HCT116 (cell line): Measurements from ENCODE around the gene SNAP91. TPM values are rescaled to one million over a fixed set of nuclear protein-coding genes. Genes with fewer than 3 reads are reported as not detected.

ENCODE experiments used
- ATAC-seq: fragments of 200-7000 bp; cut with Tn5 transposase; 2 replicates; pipeline ENCODE4 v1.9.1; 2020; ENCODE audit warnings: mild to moderate bottlenecking, moderate library complexity
- BruUV-seq: library from RNA; stranded (reverse); fragments of 400-500 nt; replicated peaks from 2 replicates; lab custom pipeline; 2021; lab: Mats Ljungman, UMichigan
- CTCF ChIA-PET: fragments of 300-600 bp; sonication (Branson Sonifier 250); formaldehyde crosslinking; loops from one replicate; lab custom pipeline; 2021; ENCODE audit warnings: antibody characterized with exemption; lab: Charles Lee
- POLR2A ChIA-PET: fragments of 300-600, 350-600 bp; sonication (Branson Sonifier 250); formaldehyde crosslinking; loops from one replicate; lab custom pipeline; 2021; ENCODE audit warnings: antibody characterized with exemption; lab: Charles Lee
- RAD21 ChIA-PET, 2 experiments: fragments of 300-600 bp; sonication (Branson Sonifier 250); formaldehyde crosslinking; loops; one replicate each; lab custom pipeline; 2023; ENCODE audit warnings: low total read pairs in 2 of 2; ENCODE audit not compliant: uncharacterized antibody in 2 of 2, unreplicated experiment in 2 of 2, low non-redundant PET in 1 of 2; lab: Charles Lee
- DNase-seq: peaks from one replicate; pipeline ENCODE4 v3.0.0-alpha.2; 2010; ENCODE audit warnings: low read depth, low spot score
- H2AFZ ChIP-seq: fragments of 200-600 bp; shearing (Covaris generic), sonication (generic); 2 replicates; pipeline ENCODE4 v1.6.1; 2017; ENCODE audit warnings: low read depth, mixed run types, mixed read lengths, antibody characterized with exemption, low read length; ENCODE audit not compliant: poor library complexity, severe bottlenecking
- H3K27ac ChIP-seq: 2 replicates; pipeline ENCODE4 v1.5.1; 2012; ENCODE audit warnings: low read depth, low read length
- H3K27me3 ChIP-seq: fragments of 200-600 bp; sonication (generic); 2 replicates; pipeline ENCODE4 v1.6.1; 2016; ENCODE audit warnings: mixed run types, low read length, mixed read lengths; ENCODE audit not compliant: insufficient read depth
- H3K36me3 ChIP-seq, 2 experiments: fragments of 200-500 bp in 1 of 2; fragments of 200-600 bp in 1 of 2; sonication (Bioruptor generic) in 1 of 2; sonication (generic) in 1 of 2; 2 replicates each; pipeline versions ENCODE4 v1.5.1 to v1.6.1; 2014 to 2016; ENCODE audit warnings: low read length in 2 of 2, inconsistent platforms in 1 of 2, mixed read lengths in 1 of 2, mixed run types in 1 of 2; ENCODE audit not compliant: insufficient read depth in 2 of 2, control insufficient read depth in 1 of 2
- H3K4me1 ChIP-seq, 2 experiments: fragments of 200-600 bp in 1 of 2; sonication (generic) in 1 of 2; 2 replicates each; pipeline versions ENCODE4 v1.5.1 to v1.6.1; 2012 to 2017; ENCODE audit warnings: low read length in 2 of 2, inconsistent platforms in 1 of 2, mild to moderate bottlenecking in 1 of 2, mixed read lengths in 1 of 2, mixed run types in 1 of 2, moderate library complexity in 1 of 2; ENCODE audit not compliant: insufficient read depth in 2 of 2, control insufficient read depth in 1 of 2
- H3K4me2 ChIP-seq: fragments of 200-600 bp; sonication (generic); 2 replicates; pipeline ENCODE4 v1.6.1; 2017; ENCODE audit warnings: mixed run types, low read length, mixed read lengths
- H3K4me3 ChIP-seq, 2 experiments: fragments of 200-600 bp in 1 of 2; sonication (generic) in 1 of 2; replicated peaks in 1 of 2; 2 replicates each; pipeline ENCODE4 v1.5.1; 2011 to 2016; ENCODE audit warnings: low read length in 2 of 2, control low read depth in 1 of 2, low read depth in 1 of 2, mild to moderate bottlenecking in 1 of 2, mixed read lengths in 1 of 2, mixed run types in 1 of 2
- H3K79me2 ChIP-seq: fragments of 200-600 bp; sonication (generic); 2 replicates; pipeline ENCODE4 v1.6.1; 2017; ENCODE audit warnings: mild to moderate bottlenecking, mixed run types, low read length, moderate library complexity, mixed read lengths; ENCODE audit not compliant: insufficient read depth
- H3K9ac ChIP-seq: fragments of 200-600 bp; sonication (generic); 2 replicates; pipeline ENCODE4 v1.6.1; 2016; ENCODE audit warnings: low read length, mixed read lengths
- H3K9me2 ChIP-seq: fragments of 200-600 bp; sonication (generic), shearing (Covaris generic); 2 replicates; pipeline ENCODE4 v1.6.1; 2017; ENCODE audit warnings: mixed run types, mild to moderate bottlenecking, moderate library complexity; ENCODE audit not compliant: insufficient read depth
- H3K9me3 ChIP-seq, 2 experiments: fragments of 200-500 bp in 1 of 2; fragments of 200-600 bp in 1 of 2; sonication (Bioruptor generic) in 1 of 2; sonication (generic) in 1 of 2; 2 replicates each; pipeline ENCODE4 v1.6.1; 2014 to 2017; ENCODE audit warnings: low read length in 2 of 2, mixed read lengths in 2 of 2, inconsistent platforms in 1 of 2, low read depth in 1 of 2, mild to moderate bottlenecking in 1 of 2, mixed run types in 1 of 2, moderate library complexity in 1 of 2; ENCODE audit not compliant: control insufficient read depth in 1 of 2, insufficient read depth in 1 of 2
- H4K20me1 ChIP-seq: fragments of 200-600 bp; sonication (generic), shearing (Covaris generic); 2 replicates; pipeline ENCODE4 v1.6.1; 2017; ENCODE audit warnings: mixed run types, mild to moderate bottlenecking, moderate library complexity; ENCODE audit not compliant: insufficient read depth
- CBX3 ChIP-seq: IDR thresholded peaks from 2 replicates; pipeline ENCODE4 v1.6.1; 2012; ENCODE audit warnings: low read depth
- CEBPB ChIP-seq: IDR thresholded peaks from 2 replicates; pipeline ENCODE4 v1.6.1; 2012; ENCODE audit warnings: low read depth
- ELF1 ChIP-seq: IDR thresholded peaks from 2 replicates; pipeline ENCODE4 v1.6.1; 2012; ENCODE audit warnings: low read depth, borderline replicate concordance
- EZH2 ChIP-seq: fragments of 200-600 bp; sonication (generic); IDR thresholded peaks from 2 replicates; pipeline ENCODE4 v1.6.1; 2017; ENCODE audit warnings: antibody characterized with exemption, mixed run types
- JUND ChIP-seq: IDR thresholded peaks from 2 replicates; pipeline ENCODE4 v1.6.1; 2012
- POLR2A ChIP-seq: IDR thresholded peaks from 2 replicates; pipeline ENCODE4 v1.7.0; 2011; ENCODE audit warnings: borderline replicate concordance; ENCODE audit not compliant: insufficient read depth, insufficient read length; ENCODE audit errors: extremely low read depth
- POLR2AphosphoS5 ChIP-seq: IDR thresholded peaks from 2 replicates; pipeline ENCODE4 v1.6.1; 2011; ENCODE audit warnings: mild to moderate bottlenecking, low read depth, low read length, moderate library complexity
- RAD21 ChIP-seq: IDR thresholded peaks from 2 replicates; pipeline ENCODE4 v1.6.1; 2012; ENCODE audit warnings: low read depth, mild to moderate bottlenecking
- SIN3A ChIP-seq: IDR thresholded peaks from 2 replicates; pipeline ENCODE4 v1.6.1; 2012; ENCODE audit warnings: low read depth
- SP1 ChIP-seq: IDR thresholded peaks from 2 replicates; pipeline ENCODE4 v1.6.1; 2012; ENCODE audit warnings: low read depth
- TCF7L2 ChIP-seq: IDR thresholded peaks from 2 replicates; pipeline ENCODE4 v1.7.0; 2011; ENCODE audit warnings: borderline replicate concordance, inconsistent platforms; ENCODE audit not compliant: insufficient read depth, insufficient read length; ENCODE audit errors: extremely low read depth
- YY1 ChIP-seq: IDR thresholded peaks from 2 replicates; pipeline ENCODE4 v1.6.1; 2011; ENCODE audit warnings: low read length, low read depth, moderate library complexity, mild to moderate bottlenecking; ENCODE audit not compliant: insufficient replicate concordance; ENCODE audit errors: extremely low read depth
- ZFX ChIP-seq: fragments of 450-650 bp; IDR thresholded peaks from 2 replicates; pipeline ENCODE4 v1.6.1; 2017
- ZNF274 ChIP-seq: fragments of 200-500 bp; sonication (Bioruptor generic); IDR thresholded peaks from 2 replicates; pipeline ENCODE4 v1.6.1; 2014; ENCODE audit warnings: mild to moderate bottlenecking, low read depth, low read length, inconsistent platforms
- intact Hi-C: fragments of 100-400 bp; cut with micrococcal nuclease; formaldehyde crosslinking; loops from 2 replicates; pipeline ENCODE4 v1.10.0; 2022
- total RNA-seq: library from RNA; stranded (reverse); gene quantifications from one replicate; pipeline ENCODE4 v1.2.1, GENCODE V29; 2021; ENCODE audit not compliant: unreplicated experiment
- TF ChIP-seq, protein P1 (sequence below), 3 experiments: fragments of 200-600 bp in 1 of 3; sonication (generic) in 1 of 3; IDR thresholded peaks in 2 of 3; conservative IDR thresholded peaks in 1 of 3; 2 replicates each; pipeline ENCODE4 v1.5.1; 2012 to 2017; ENCODE audit warnings: low read depth in 2 of 3, low read length in 2 of 3, antibody characterized with exemption in 1 of 3, borderline replicate concordance in 1 of 3, control low read depth in 1 of 3, mild to moderate bottlenecking in 1 of 3, mixed read lengths in 1 of 3, mixed run types in 1 of 3, moderate library complexity in 1 of 3; ENCODE audit not compliant: insufficient read depth in 1 of 3
- TF ChIP-seq, protein P2 (sequence below): IDR thresholded peaks from 2 replicates; pipeline ENCODE4 v1.6.1; 2012

The SNAP91 gene
- total RNA-seq, 1 experiment from 2014 or later, result not detected

DNA sequence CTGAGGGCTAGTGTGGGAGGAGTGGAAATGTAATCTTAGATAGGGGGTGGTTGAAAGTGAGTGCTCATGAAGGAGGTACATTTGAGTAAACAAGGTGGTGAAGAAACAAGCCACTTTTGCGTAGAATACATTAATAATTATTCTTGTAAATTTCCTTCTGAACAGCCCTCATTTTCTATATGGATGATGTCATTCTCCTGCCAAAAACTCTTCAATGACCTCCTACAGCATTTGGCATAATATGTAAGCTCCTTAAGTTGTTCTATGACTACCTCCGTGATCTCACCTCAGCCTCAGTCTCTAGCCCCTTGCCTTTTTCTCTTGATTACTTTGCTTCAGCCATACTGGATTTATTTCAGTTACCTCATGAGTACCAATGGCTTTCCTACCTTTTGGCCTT lies 14.0 kb upstream of the SNAP91 start:
- intact Hi-C loops, result no loop called here
- CTCF ChIA-PET, result no interaction called here
- Histone ChIP-seq H3K79me2 (no peaks in the 10 kb centered on the region), H3K9me2 (no peaks in the 10 kb centered on the region), H3K4me2 (no peak overlapping the region), H3K9me3 (no peaks in the 10 kb centered on the region), H3K27ac (no peak overlapping the region), H3K4me3 (no peak overlapping the region), H3K9ac (no peak overlapping the region), H4K20me1 (no peaks in the 10 kb centered on the region), H3K4me1 (no peaks in the 10 kb centered on the region), H3K27me3 (no peaks in the 10 kb centered on the region), H2AFZ (no peak overlapping the region), H3K36me3 (no peaks in the 10 kb centered on the region)
- DNase-seq (no peak), ATAC-seq (no peak)
- POLR2A ChIA-PET, result no interaction called here
- RAD21 ChIA-PET, result no interaction called here
- TF ChIP-seq JUND (no peak), TCF7L2 (no peak), ELF1 (no peak), POLR2A (no peak), ZFX (no peak), SIN3A (no peak), RAD21 (no peak), YY1 (no peak), CBX3 (no peak), EZH2 (no peak), ZNF274 (no peak), SP1 (no peak), CEBPB (no peak), POLR2AphosphoS5 (no peak)
- TF ChIP-seq, protein P1, sequence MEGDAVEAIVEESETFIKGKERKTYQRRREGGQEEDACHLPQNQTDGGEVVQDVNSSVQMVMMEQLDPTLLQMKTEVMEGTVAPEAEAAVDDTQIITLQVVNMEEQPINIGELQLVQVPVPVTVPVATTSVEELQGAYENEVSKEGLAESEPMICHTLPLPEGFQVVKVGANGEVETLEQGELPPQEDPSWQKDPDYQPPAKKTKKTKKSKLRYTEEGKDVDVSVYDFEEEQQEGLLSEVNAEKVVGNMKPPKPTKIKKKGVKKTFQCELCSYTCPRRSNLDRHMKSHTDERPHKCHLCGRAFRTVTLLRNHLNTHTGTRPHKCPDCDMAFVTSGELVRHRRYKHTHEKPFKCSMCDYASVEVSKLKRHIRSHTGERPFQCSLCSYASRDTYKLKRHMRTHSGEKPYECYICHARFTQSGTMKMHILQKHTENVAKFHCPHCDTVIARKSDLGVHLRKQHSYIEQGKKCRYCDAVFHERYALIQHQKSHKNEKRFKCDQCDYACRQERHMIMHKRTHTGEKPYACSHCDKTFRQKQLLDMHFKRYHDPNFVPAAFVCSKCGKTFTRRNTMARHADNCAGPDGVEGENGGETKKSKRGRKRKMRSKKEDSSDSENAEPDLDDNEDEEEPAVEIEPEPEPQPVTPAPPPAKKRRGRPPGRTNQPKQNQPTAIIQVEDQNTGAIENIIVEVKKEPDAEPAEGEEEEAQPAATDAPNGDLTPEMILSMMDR (IDR thresholded peaks at IDR 0.05 in 2 of 3, conservative IDR thresholded peaks at IDR 0.05 in 1 of 3; ENCODE audit: borderline replicate concordance in 1 of 3, insufficient read depth in 1 of 3, low read depth in 2 of 3, low read length in 2 of 3), result no peak
- TF ChIP-seq, protein P2, sequence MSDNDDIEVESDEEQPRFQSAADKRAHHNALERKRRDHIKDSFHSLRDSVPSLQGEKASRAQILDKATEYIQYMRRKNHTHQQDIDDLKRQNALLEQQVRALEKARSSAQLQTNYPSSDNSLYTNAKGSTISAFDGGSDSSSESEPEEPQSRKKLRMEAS, result no peak
- no TSS peak for BruUV-seq
